SU-DHL-6 (cell line): ENCODE results near the gene LGALS9.

Experiments used
- H2AFZ ChIP-seq: fragments of 200-600 bp; sonication (generic); 2 replicates; pipeline ENCODE4 v1.6.1; 2014; ENCODE audit warnings: low read depth, mild to moderate bottlenecking, moderate library complexity, mixed read lengths, antibody characterized with exemption, low read length; ENCODE audit not compliant: severe bottlenecking
- H3F3A ChIP-seq: fragments of 200-600 bp; shearing (Covaris generic); 2 replicates; pipeline ENCODE4 v1.6.0; 2016; ENCODE audit warnings: antibody characterized with exemption, mild to moderate bottlenecking; ENCODE audit not compliant: insufficient read depth
- H3K27ac ChIP-seq: fragments of 200-600 bp; sonication (generic); 2 replicates; pipeline ENCODE4 v1.5.1; 2016; ENCODE audit warnings: low read depth, mild to moderate bottlenecking, low read length, moderate library complexity, mixed read lengths
- H3K27me3 ChIP-seq: fragments of 200-600 bp; sonication (generic), shearing (Covaris generic); 2 replicates; pipeline ENCODE4 v1.6.0; 2014; ENCODE audit warnings: mild to moderate bottlenecking, low read length
- H3K36me3 ChIP-seq: fragments of 200-600 bp; sonication (generic); 2 replicates; pipeline ENCODE4 v1.6.1; 2014; ENCODE audit warnings: mild to moderate bottlenecking, low read length, mixed read lengths
- H3K4me2 ChIP-seq: fragments of 300-600, 200-600 bp; shearing (Covaris generic), sonication (generic); 2 replicates; pipeline ENCODE4 v1.6.0; 2014; ENCODE audit warnings: low read length, low read depth, mild to moderate bottlenecking; ENCODE audit not compliant: poor library complexity, severe bottlenecking
- H3K4me3 ChIP-seq: fragments of 200-600 bp; sonication (generic); 2 replicates; pipeline ENCODE4 v1.5.1; 2014; ENCODE audit warnings: antibody characterized with exemption, low read length, mild to moderate bottlenecking, mixed read lengths; ENCODE audit not compliant: insufficient read depth, poor library complexity, severe bottlenecking
- H3K79me2 ChIP-seq: fragments of 200-600 bp; sonication (generic); 2 replicates; pipeline ENCODE4 v1.6.1; 2014; ENCODE audit warnings: mild to moderate bottlenecking, low read length, moderate library complexity; ENCODE audit not compliant: insufficient read depth
- H3K9ac ChIP-seq: fragments of 200-600 bp; sonication (generic); 2 replicates; pipeline ENCODE4 v1.7.0; 2014; ENCODE audit warnings: mild to moderate bottlenecking, low read length
- H3K9me2 ChIP-seq: fragments of 200-600 bp; sonication (generic); replicated peaks from 2 replicates; pipeline ENCODE4 v1.6.1; 2014; ENCODE audit warnings: low read length; ENCODE audit not compliant: insufficient read depth
- H3K9me3 ChIP-seq: fragments of 200-600 bp; sonication (generic); 2 replicates; pipeline ENCODE4 v1.6.1; 2014; ENCODE audit warnings: low read length, mixed read lengths; ENCODE audit not compliant: insufficient read depth
- H4K20me1 ChIP-seq: fragments of 200-600 bp; sonication (generic); 2 replicates; pipeline ENCODE4 v1.6.1; 2014; ENCODE audit warnings: low read depth, mild to moderate bottlenecking, antibody characterized with exemption, low read length, moderate library complexity, mixed read lengths
- EZH2phosphoT487 ChIP-seq: fragments of 200-600 bp; sonication (generic), shearing (Covaris generic); conservative IDR thresholded peaks from 2 replicates; pipeline ENCODE4 v1.6.1; 2018; ENCODE audit warnings: mild to moderate bottlenecking, antibody characterized with exemption, low read length, moderate library complexity, mixed read lengths
- TF ChIP-seq, protein P1 (sequence below): fragments of 200-600 bp; sonication (generic); IDR thresholded peaks from one replicate; pipeline ENCODE4 v1.5.1; 2017; ENCODE audit warnings: antibody characterized with exemption, mild to moderate bottlenecking, low read length, moderate library complexity; ENCODE audit not compliant: insufficient read depth, poor library complexity, severe bottlenecking

LGALS9 gene

DNA sequence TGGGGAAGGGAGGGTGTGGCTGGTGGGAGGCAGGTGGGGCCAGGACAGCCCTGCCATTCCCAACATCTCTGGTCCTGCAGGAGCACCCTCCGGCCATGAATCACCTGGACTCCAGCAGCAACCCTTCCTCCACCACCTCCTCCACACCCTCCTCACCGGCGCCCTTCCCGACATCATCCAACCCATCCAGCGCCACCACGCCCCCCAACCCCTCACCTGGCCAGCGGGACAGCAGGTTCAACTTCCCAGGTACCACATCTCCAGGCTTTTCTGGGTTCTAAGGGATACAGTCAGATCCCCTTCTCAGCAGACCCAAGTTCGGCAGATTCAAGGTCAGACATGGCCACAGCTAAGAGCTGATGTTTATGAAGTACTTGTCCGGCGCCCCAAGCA lies 33.8 kb upstream of the LGALS9 start:
- H3K9me2 ChIP-seq, result no peaks in the 10 kb centered on the region
- H3K4me2 ChIP-seq, result no peak overlapping the region
- TF ChIP-seq, protein P1, sequence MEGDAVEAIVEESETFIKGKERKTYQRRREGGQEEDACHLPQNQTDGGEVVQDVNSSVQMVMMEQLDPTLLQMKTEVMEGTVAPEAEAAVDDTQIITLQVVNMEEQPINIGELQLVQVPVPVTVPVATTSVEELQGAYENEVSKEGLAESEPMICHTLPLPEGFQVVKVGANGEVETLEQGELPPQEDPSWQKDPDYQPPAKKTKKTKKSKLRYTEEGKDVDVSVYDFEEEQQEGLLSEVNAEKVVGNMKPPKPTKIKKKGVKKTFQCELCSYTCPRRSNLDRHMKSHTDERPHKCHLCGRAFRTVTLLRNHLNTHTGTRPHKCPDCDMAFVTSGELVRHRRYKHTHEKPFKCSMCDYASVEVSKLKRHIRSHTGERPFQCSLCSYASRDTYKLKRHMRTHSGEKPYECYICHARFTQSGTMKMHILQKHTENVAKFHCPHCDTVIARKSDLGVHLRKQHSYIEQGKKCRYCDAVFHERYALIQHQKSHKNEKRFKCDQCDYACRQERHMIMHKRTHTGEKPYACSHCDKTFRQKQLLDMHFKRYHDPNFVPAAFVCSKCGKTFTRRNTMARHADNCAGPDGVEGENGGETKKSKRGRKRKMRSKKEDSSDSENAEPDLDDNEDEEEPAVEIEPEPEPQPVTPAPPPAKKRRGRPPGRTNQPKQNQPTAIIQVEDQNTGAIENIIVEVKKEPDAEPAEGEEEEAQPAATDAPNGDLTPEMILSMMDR, result no peak
- H4K20me1 ChIP-seq, result no peaks in the 10 kb centered on the region
- no peak overlapping the region for H3K4me3 ChIP-seq
- H2AFZ ChIP-seq, result no peak overlapping the region
- no peak overlapping the region for H3K9ac ChIP-seq
- H3K36me3 ChIP-seq, result no peaks in the 10 kb centered on the region
- no peaks in the 10 kb centered on the region for H3K9me3 ChIP-seq
- H3K79me2 ChIP-seq, result no peaks in the 10 kb centered on the region
- no peak overlapping the region for H3K27ac ChIP-seq
- no peaks in the 10 kb centered on the region for H3K27me3 ChIP-seq
- no peaks in the 10 kb centered on the region for H3F3A ChIP-seq

GRCh38 chr17:27597783-27598320 lies 33.1 kb upstream of the LGALS9 start:
- Histone ChIP-seq H3F3A (no peaks in the 10 kb centered on the region), H3K9me3 (no peaks in the 10 kb centered on the region), H3K9ac (no peak overlapping the region), H4K20me1 (no peaks in the 10 kb centered on the region), H3K36me3 (no peaks in the 10 kb centered on the region), H3K4me2 (no peak overlapping the region), H3K9me2 (no peaks in the 10 kb centered on the region), H2AFZ (no peak overlapping the region), H3K4me3 (no peak overlapping the region), H3K27me3 (no peaks in the 10 kb centered on the region), H3K79me2 (no peaks in the 10 kb centered on the region), H3K27ac (no peak overlapping the region)
- TF ChIP-seq, protein P1, result no peak
- no peak for TF ChIP-seq EZH2phosphoT487

- TF ChIP-seq, protein P1, result no peak
- TF ChIP-seq EZH2phosphoT487, result no peak
- H3K27ac ChIP-seq, result no peak overlapping the region
- no peak overlapping the region for H3K4me2 ChIP-seq
- H3K36me3 ChIP-seq, result no peaks in the 10 kb centered on the region
- no peak overlapping the region for H2AFZ ChIP-seq
- no peaks in the 10 kb centered on the region for H4K20me1 ChIP-seq
- H3K9me2 ChIP-seq, result no peaks in the 10 kb centered on the region
- H3K79me2 ChIP-seq, result no peaks in the 10 kb centered on the region
- no peaks in the 10 kb centered on the region for H3F3A ChIP-seq
- H3K4me3 ChIP-seq, result no peak overlapping the region
- no peak overlapping the region for H3K9ac ChIP-seq
- no peaks in the 10 kb centered on the region for H3K9me3 ChIP-seq
- H3K27me3 ChIP-seq, result no peaks in the 10 kb centered on the region
Observed at GRCh38 chr17:27598337-27599050, 32.5 kb upstream of the LGALS9 start.
